Stimulated activated effector memory CD8-positive, alpha-beta T cell treated with anti-CD3 and anti-CD28 coated beads, Interleukin-12 subunit alpha, Interleukin-12 subunit beta, amount 100 ng/mL, for 72 hours (primary cell): ENCODE data around the gene CASP8AP2.
"Not testable (repeated sequence)": the region's sequence is repeated elsewhere in the genome, so short reads cannot be mapped to it uniquely, and the experiment has no call there.

ENCODE experiments used
- ATAC-seq: fragments of 150-1000 bp; cut with Tn5 transposase; 2 replicates; pipeline ENCODE4 v1.10.0; 2021
- DNase-seq, 2 donors: peaks; one replicate each; pipeline ENCODE4 v3.0.0; 2021 to 2022; ENCODE audit warnings: low spot score in 2 of 2
- H3K27ac Mint-ChIP-seq: one replicate; pipeline ENCODE4 v1.8.0; 2022; ENCODE audit warnings: mild to moderate bottlenecking, mixed read lengths
- H3K36me3 Mint-ChIP-seq: one replicate; pipeline ENCODE4 v1.8.0; 2022; ENCODE audit warnings: mild to moderate bottlenecking, mixed read lengths
- H3K4me1 Mint-ChIP-seq: one replicate; pipeline ENCODE4 v1.8.0; 2022; ENCODE audit warnings: mixed read lengths
- H3K4me3 Mint-ChIP-seq: one replicate; pipeline ENCODE4 v1.8.0; 2022; ENCODE audit warnings: mild to moderate bottlenecking, mixed read lengths
- H3K9me3 Mint-ChIP-seq: one replicate; pipeline ENCODE4 v1.8.0; 2022; ENCODE audit warnings: mixed read lengths

CASP8AP2 gene

DNA sequence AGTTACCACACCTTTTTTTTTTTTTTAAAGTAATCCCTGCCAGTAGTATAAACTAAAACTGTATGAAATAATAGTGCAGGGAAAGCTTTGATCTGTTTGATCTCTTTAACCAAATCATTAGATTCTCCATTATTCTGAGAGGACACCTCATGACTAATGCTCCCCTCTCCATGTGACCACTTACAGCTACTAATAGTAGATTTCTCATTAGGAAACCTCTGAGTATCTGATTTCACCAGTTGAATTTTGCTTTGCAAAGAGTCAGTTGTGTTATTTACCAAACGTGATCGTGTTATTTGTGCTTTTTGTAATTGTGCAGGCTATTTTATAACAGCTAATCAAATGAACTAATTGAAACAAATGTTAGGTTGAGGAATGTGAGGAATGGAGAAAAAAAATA, 12.5 kb downstream of the CASP8AP2 start:
- Mint-ChIP-seq H3K9me3 (no peaks in the 10 kb centered on the region), H3K27ac (peak overlapping the region; percentile 56), H3K4me1 (peaks cover 18% of the 10 kb centered on the region), H3K4me3 (no peak overlapping the region), H3K36me3 (peaks cover 53% of the 10 kb centered on the region)
- no peak for ATAC-seq
- no peak for DNase-seq

GRCh38 chr6:89843070-89843469, 13.4 kb downstream of the CASP8AP2 start:
- H3K4me3 Mint-ChIP-seq = no peak overlapping the region
- H3K4me1 Mint-ChIP-seq = peaks cover 18% of the 10 kb centered on the region
- DNase-seq (no peak), ATAC-seq (no peak)
- H3K27ac Mint-ChIP-seq = no peak overlapping the region
- peaks cover 53% of the 10 kb centered on the region for H3K36me3 Mint-ChIP-seq
- H3K9me3 Mint-ChIP-seq = no peaks in the 10 kb centered on the region

- H3K4me3 Mint-ChIP-seq, H3K9me3 Mint-ChIP-seq, DNase-seq, H3K27ac Mint-ChIP-seq, ATAC-seq: not testable (repeated sequence)
- Mint-ChIP-seq H3K36me3 (peaks cover 61% of the 10 kb centered on the region), H3K4me1 (peaks cover 11% of the 10 kb centered on the region)
Observed at GRCh38 chr6:89847513-89847912, 17.8 kb downstream of the CASP8AP2 start.

GRCh38 chr6:89853068-89853467, 23.4 kb downstream of the CASP8AP2 start:
- Mint-ChIP-seq H3K4me3 (no peak overlapping the region), H3K4me1 (no peaks in the 10 kb centered on the region), H3K9me3 (no peaks in the 10 kb centered on the region), H3K36me3 (peaks cover 91% of the 10 kb centered on the region), H3K27ac (no peak overlapping the region)
- no peak for ATAC-seq
- DNase-seq = no peak

GRCh38 chr6:89858041-89858440, 28.4 kb downstream of the CASP8AP2 start:
- Mint-ChIP-seq H3K4me3 (no peak overlapping the region), H3K27ac (no peak overlapping the region), H3K4me1 (peaks cover 12% of the 10 kb centered on the region), H3K9me3 (no peaks in the 10 kb centered on the region), H3K36me3 (peaks cover 100% of the 10 kb centered on the region)
- ATAC-seq (no peak), DNase-seq (no peak)

- Mint-ChIP-seq H3K27ac (peak overlapping the region; percentile 64), H3K4me1 (peaks cover 13% of the 10 kb centered on the region), H3K4me3 (no peak overlapping the region), H3K9me3 (no peaks in the 10 kb centered on the region), H3K36me3 (peaks cover 100% of the 10 kb centered on the region)
- peak in 1 of 2 donors; percentile 52 for DNase-seq
- ATAC-seq = peak; percentile 91
Observed at GRCh38 chr6:89859744-89860143, 30.1 kb downstream of the CASP8AP2 start.

DNA sequence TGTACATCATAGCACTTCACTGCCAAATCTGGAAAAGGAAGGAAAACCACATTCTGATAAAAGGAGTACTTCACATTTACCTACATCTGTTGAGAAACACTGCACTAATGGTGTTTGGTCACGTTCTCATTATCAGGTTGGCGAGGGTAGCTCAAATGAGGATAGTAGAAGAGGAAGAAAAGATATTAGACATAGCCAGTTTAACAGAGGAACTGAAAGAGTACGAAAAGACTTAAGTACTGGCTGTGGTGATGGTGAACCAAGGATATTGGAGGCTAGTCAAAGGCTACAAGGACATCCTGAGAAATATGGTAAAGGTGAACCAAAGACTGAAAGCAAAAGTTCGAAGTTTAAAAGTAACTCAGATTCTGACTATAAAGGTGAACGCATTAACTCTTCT, 32.6 kb downstream of the CASP8AP2 start:
- H3K9me3 Mint-ChIP-seq = no peaks in the 10 kb centered on the region
- peaks cover 13% of the 10 kb centered on the region for H3K4me1 Mint-ChIP-seq
- no peak for ATAC-seq
- no peak for DNase-seq
- H3K36me3 Mint-ChIP-seq = peaks cover 100% of the 10 kb centered on the region
- H3K27ac Mint-ChIP-seq = peak overlapping the region; percentile 2
- H3K4me3 Mint-ChIP-seq = no peak overlapping the region

GRCh38 chr6:89862698-89863097, 33.0 kb downstream of the CASP8AP2 start:
- H3K4me1 Mint-ChIP-seq = peaks cover 13% of the 10 kb centered on the region
- no peaks in the 10 kb centered on the region for H3K9me3 Mint-ChIP-seq
- H3K36me3 Mint-ChIP-seq = peaks cover 100% of the 10 kb centered on the region
- no peak for ATAC-seq
- no peak for DNase-seq
- H3K4me3 Mint-ChIP-seq = no peak overlapping the region
- H3K27ac Mint-ChIP-seq = peak overlapping the region; percentile 2

- Mint-ChIP-seq H3K27ac (no peak overlapping the region), H3K4me1 (peaks cover 13% of the 10 kb centered on the region), H3K4me3 (no peak overlapping the region), H3K9me3 (no peaks in the 10 kb centered on the region), H3K36me3 (peaks cover 95% of the 10 kb centered on the region)
- ATAC-seq = no peak
- no peak for DNase-seq
Observed at GRCh38 chr6:89866024-89866678, 36.5 kb downstream of the CASP8AP2 start.

DNA sequence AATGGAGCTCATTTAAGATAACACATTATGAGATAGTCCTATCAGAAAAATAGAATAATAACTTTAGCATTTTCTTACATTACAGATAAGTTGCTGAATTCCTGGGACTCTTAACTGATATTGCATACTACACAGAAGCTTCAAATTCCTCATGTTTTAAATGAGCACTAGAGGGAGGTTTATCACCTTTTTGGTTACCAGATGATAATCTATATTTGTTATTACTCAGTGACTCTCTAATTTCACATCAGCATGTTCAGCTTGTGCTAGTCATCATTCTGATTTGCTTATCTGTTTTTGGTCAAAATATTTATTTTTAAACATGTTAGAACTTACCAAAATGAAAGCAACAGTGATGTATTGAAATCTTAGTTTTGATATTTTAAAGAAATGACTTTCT, 44.0 kb downstream of the CASP8AP2 start:
- peaks cover 55% of the 10 kb centered on the region for H3K36me3 Mint-ChIP-seq
- no peaks in the 10 kb centered on the region for H3K9me3 Mint-ChIP-seq
- ATAC-seq (no peak), DNase-seq (no peak)
- no peak overlapping the region for H3K27ac Mint-ChIP-seq
- H3K4me1 Mint-ChIP-seq = no peaks in the 10 kb centered on the region
- H3K4me3 Mint-ChIP-seq = no peak overlapping the region

GRCh38 chr6:89874438-89874837, 44.8 kb downstream of the CASP8AP2 start:
- DNase-seq (no peak), ATAC-seq (no peak)
- Mint-ChIP-seq H3K4me3 (no peak overlapping the region), H3K4me1 (no peaks in the 10 kb centered on the region), H3K9me3 (no peaks in the 10 kb centered on the region), H3K27ac (no peak overlapping the region), H3K36me3 (peaks cover 50% of the 10 kb centered on the region)

GRCh38 chr6:89886378-89887120, 56.9 kb downstream of the CASP8AP2 start:
- Mint-ChIP-seq H3K4me3 (no peak overlapping the region), H3K9me3 (no peaks in the 10 kb centered on the region), H3K4me1 (peaks cover 8% of the 10 kb centered on the region), H3K36me3 (no peaks in the 10 kb centered on the region), H3K27ac (no peak overlapping the region)
- ATAC-seq (no peak), DNase-seq (no peak)

GRCh38 chr6:89887452-89888137, 57.9 kb downstream of the CASP8AP2 start:
- no peaks in the 10 kb centered on the region for H3K9me3 Mint-ChIP-seq
- no peak overlapping the region for H3K4me3 Mint-ChIP-seq
- H3K4me1 Mint-ChIP-seq = peaks cover 8% of the 10 kb centered on the region
- no peaks in the 10 kb centered on the region for H3K36me3 Mint-ChIP-seq
- ATAC-seq (peak; percentile 39), DNase-seq (no peak)
- H3K27ac Mint-ChIP-seq = no peak overlapping the region

GRCh38 chr6:89888138-89888514, 58.4 kb downstream of the CASP8AP2 start:
- Mint-ChIP-seq H3K4me1 (peaks cover 8% of the 10 kb centered on the region), H3K27ac (no peak overlapping the region), H3K36me3 (no peaks in the 10 kb centered on the region), H3K4me3 (no peak overlapping the region), H3K9me3 (no peaks in the 10 kb centered on the region)
- DNase-seq (no peak), ATAC-seq (no peak)

DNA sequence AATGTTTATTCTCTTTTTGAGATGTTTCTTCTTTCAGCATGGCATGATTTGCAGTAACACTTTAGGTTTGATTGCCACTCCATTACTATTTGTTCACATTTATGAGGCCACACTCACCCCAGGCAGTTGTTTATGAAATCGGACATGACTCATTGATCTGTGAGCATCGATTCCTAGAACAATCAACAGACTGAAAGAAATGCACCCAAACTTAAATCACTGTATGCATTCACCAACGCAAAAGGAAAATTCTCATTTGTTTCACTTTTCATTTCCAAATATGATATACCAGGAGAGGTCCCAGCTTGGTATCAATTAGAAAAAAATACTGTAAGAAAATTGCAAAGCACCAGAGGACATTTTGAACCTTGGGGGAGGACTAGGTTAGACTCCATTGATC, 59.2 kb downstream of the CASP8AP2 start:
- Mint-ChIP-seq H3K9me3 (no peaks in the 10 kb centered on the region), H3K36me3 (no peaks in the 10 kb centered on the region), H3K4me1 (peaks cover 8% of the 10 kb centered on the region), H3K27ac (no peak overlapping the region), H3K4me3 (no peak overlapping the region)
- DNase-seq (no peak), ATAC-seq (peak; percentile 74)
